ENCODE data around the gene REG4. TPM values are rescaled to one million over a fixed set of nuclear protein-coding genes. Genes with fewer than 3 reads are reported as not detected.

Gene REG4
- total and polyA plus RNA-seq, 2 of the 13 experiments (the other 11 are each of a cell fraction or from before 2014, with no cell fraction given) = not detected

DNA sequence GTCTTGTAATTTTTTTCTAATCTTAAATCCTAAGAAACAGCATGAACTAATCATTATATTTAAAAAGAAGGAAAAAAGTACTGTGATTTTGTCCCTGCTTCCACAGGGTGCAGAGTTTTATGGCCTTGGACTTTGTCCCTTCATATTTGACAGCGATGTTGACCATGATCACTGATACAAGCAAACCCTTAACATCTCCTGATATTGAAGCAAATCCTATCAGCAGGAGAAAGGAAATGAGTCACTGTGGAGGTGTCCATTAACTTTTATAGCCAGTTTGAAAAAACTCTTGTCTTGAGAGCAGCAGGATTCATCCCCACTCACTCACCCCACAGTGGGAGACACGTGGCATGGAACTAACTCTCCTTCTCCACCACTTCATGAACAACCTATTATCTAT lies 5.1 kb upstream of the REG4 start (continued):
- TF ChIP-seq, protein P1, sequence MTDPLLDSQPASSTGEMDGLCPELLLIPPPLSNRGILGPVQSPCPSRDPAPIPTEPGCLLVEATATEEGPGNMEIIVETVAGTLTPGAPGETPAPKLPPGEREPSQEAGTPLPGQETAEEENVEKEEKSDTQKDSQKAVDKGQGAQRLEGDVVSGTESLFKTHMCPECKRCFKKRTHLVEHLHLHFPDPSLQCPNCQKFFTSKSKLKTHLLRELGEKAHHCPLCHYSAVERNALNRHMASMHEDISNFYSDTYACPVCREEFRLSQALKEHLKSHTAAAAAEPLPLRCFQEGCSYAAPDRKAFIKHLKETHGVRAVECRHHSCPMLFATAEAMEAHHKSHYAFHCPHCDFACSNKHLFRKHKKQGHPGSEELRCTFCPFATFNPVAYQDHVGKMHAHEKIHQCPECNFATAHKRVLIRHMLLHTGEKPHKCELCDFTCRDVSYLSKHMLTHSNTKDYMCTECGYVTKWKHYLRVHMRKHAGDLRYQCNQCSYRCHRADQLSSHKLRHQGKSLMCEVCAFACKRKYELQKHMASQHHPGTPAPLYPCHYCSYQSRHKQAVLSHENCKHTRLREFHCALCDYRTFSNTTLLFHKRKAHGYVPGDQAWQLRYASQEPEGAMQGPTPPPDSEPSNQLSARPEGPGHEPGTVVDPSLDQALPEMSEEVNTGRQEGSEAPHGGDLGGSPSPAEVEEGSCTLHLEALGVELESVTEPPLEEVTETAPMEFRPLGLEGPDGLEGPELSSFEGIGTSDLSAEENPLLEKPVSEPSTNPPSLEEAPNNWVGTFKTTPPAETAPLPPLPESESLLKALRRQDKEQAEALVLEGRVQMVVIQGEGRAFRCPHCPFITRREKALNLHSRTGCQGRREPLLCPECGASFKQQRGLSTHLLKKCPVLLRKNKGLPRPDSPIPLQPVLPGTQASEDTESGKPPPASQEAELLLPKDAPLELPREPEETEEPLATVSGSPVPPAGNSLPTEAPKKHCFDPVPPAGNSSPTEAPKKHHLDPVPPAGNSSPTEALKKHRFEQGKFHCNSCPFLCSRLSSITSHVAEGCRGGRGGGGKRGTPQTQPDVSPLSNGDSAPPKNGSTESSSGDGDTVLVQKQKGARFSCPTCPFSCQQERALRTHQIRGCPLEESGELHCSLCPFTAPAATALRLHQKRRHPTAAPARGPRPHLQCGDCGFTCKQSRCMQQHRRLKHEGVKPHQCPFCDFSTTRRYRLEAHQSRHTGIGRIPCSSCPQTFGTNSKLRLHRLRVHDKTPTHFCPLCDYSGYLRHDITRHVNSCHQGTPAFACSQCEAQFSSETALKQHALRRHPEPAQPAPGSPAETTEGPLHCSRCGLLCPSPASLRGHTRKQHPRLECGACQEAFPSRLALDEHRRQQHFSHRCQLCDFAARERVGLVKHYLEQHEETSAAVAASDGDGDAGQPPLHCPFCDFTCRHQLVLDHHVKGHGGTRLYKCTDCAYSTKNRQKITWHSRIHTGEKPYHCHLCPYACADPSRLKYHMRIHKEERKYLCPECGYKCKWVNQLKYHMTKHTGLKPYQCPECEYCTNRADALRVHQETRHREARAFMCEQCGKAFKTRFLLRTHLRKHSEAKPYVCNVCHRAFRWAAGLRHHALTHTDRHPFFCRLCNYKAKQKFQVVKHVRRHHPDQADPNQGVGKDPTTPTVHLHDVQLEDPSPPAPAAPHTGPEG (CRISPR knock-in tag; IDR thresholded peaks at IDR 0.05) = no peak
- TF ChIP-seq NFYB (CRISPR knock-in tag; IDR thresholded peaks at IDR 0.05) (no peak), MNT (IDR thresholded peaks at IDR 0.05) (no peak), ZXDC (CRISPR knock-in tag; IDR thresholded peaks at IDR 0.05) (no peak), ZNF557 (CRISPR knock-in tag; IDR thresholded peaks at IDR 0.05) (no peak), TARDBP (CRISPR knock-in tag; IDR thresholded peaks at IDR 0.05) (no peak), ZSCAN31 (CRISPR knock-in tag; IDR thresholded peaks at IDR 0.05; ENCODE audit: low read depth) (no peak), SIN3A (IDR thresholded peaks at IDR 0.05; ENCODE audit: borderline replicate concordance, low read depth, low read length) (no peak), ZNF251 (CRISPR knock-in tag; IDR thresholded peaks at IDR 0.05) (no peak), PREB (CRISPR knock-in tag; IDR thresholded peaks at IDR 0.05) (no peak), SIX4 (CRISPR knock-in tag; IDR thresholded peaks at IDR 0.05) (no peak), RAD21 (CRISPR knock-in tag; IDR thresholded peaks at IDR 0.05) (no peak), ZNF678 (CRISPR knock-in tag; IDR thresholded peaks at IDR 0.05) (no peak)
- TF ChIP-seq, protein P2, sequence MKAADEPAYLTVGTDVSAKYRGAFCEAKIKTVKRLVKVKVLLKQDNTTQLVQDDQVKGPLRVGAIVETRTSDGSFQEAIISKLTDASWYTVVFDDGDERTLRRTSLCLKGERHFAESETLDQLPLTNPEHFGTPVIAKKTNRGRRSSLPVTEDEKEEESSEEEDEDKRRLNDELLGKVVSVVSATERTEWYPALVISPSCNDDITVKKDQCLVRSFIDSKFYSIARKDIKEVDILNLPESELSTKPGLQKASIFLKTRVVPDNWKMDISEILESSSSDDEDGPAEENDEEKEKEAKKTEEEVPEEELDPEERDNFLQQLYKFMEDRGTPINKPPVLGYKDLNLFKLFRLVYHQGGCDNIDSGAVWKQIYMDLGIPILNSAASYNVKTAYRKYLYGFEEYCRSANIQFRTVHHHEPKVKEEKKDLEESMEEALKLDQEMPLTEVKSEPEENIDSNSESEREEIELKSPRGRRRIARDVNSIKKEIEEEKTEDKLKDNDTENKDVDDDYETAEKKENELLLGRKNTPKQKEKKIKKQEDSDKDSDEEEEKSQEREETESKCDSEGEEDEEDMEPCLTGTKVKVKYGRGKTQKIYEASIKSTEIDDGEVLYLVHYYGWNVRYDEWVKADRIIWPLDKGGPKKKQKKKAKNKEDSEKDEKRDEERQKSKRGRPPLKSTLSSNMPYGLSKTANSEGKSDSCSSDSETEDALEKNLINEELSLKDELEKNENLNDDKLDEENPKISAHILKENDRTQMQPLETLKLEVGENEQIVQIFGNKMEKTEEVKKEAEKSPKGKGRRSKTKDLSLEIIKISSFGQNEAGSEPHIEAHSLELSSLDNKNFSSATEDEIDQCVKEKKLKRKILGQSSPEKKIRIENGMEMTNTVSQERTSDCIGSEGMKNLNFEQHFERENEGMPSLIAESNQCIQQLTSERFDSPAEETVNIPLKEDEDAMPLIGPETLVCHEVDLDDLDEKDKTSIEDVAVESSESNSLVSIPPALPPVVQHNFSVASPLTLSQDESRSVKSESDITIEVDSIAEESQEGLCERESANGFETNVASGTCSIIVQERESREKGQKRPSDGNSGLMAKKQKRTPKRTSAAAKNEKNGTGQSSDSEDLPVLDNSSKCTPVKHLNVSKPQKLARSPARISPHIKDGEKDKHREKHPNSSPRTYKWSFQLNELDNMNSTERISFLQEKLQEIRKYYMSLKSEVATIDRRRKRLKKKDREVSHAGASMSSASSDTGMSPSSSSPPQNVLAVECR (CRISPR knock-in tag; IDR thresholded peaks at IDR 0.05; ENCODE audit: borderline replicate concordance) = no peak
- TF ChIP-seq, protein P3, sequence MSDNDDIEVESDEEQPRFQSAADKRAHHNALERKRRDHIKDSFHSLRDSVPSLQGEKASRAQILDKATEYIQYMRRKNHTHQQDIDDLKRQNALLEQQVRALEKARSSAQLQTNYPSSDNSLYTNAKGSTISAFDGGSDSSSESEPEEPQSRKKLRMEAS (IDR thresholded peaks at IDR 0.05) = peak; percentile 82

All from HepG2 (cell line).